Measurements from ENCODE around the gene PTMA. TPM values are rescaled to one million over a fixed set of nuclear protein-coding genes. Genes with fewer than 3 reads are reported as not detected.
A peak's percentile ranks its signal among the peaks of the same experiment; 100 is the strongest.

The PTMA gene
- total RNA-seq, 2 donors from 2014 or later: 532 to 757 TPM

GRCh38 chr2:231671270-231672050, 36.9 kb upstream of the PTMA start:
- 71 to 75% methylated on average over 4 to 17 of the region's 17 CpGs for WGBS, 2 donors
- Histone ChIP-seq H3K36me3 (replicated peaks in 1 of 2; ENCODE audit: insufficient read depth in 1 of 2, low read depth in 2 of 2) (no peaks in the 10 kb centered on the region), H3K4me3 (no peak overlapping the region), H3K27ac (peak overlapping the region in 1 of 4 donors; percentile 25), H3K4me1 (peaks cover 19% of the 10 kb centered on the region), H3K27me3 (no peaks in the 10 kb centered on the region), H3K9me3 (no peaks in the 10 kb centered on the region)
- ATAC-seq: no peak
- no peak for TF ChIP-seq POLR2A (IDR thresholded peaks at IDR 0.05)
- peak in 2 of 7 experiments; percentile 1 to 2 for TF ChIP-seq CTCF (IDR thresholded peaks at IDR 0.05)
- intact Hi-C loops (cut with DNase I): loop anchor here (10.0 kb wide), 1 partner anchor 57 kb away; no protein-coding TSS in a partner anchor
- no peak for DNase-seq

GRCh38 chr2:231672617-231673347, 35.5 kb upstream of the PTMA start:
- H3K4me1 ChIP-seq: peaks cover 11% of the 10 kb centered on the region
- intact Hi-C loops (cut with DNase I): loop anchor here (10.0 kb wide), 1 partner anchor 58 kb away; no protein-coding TSS in a partner anchor
- no peaks in the 10 kb centered on the region for H3K27me3 ChIP-seq
- TF ChIP-seq CTCF (IDR thresholded peaks at IDR 0.05) (no peak), POLR2A (IDR thresholded peaks at IDR 0.05) (no peak)
- H3K9me3 ChIP-seq: no peaks in the 10 kb centered on the region
- ATAC-seq (no peak), DNase-seq (no peak)
- no peak overlapping the region for H3K4me3 ChIP-seq
- peak overlapping the region in 2 of 4 donors; percentile 42 to 43 for H3K27ac ChIP-seq
- no peaks in the 10 kb centered on the region for H3K36me3 ChIP-seq (replicated peaks in 1 of 2; ENCODE audit: insufficient read depth in 1 of 2, low read depth in 2 of 2)
- 65 to 80% methylated on average over 7 to 19 of the region's 20 CpGs for WGBS, 2 donors

GRCh38 chr2:231673348-231673770, 35.0 kb upstream of the PTMA start:
- ATAC-seq (no peak), DNase-seq (peak in 1 of 4 donors; percentile 12)
- H3K27me3 ChIP-seq: no peaks in the 10 kb centered on the region
- WGBS, 2 donors: 71 to 84% methylated on average over 6 of the region's 6 CpGs
- peak overlapping the region in 2 of 4 donors; percentile 42 to 43 for H3K27ac ChIP-seq
- intact Hi-C loops (cut with DNase I): loop anchor here (10.0 kb wide), 1 partner anchor 59 kb away; no protein-coding TSS in a partner anchor
- peaks cover 11% of the 10 kb centered on the region for H3K4me1 ChIP-seq
- H3K9me3 ChIP-seq: no peaks in the 10 kb centered on the region
- H3K4me3 ChIP-seq: no peak overlapping the region
- no peak for TF ChIP-seq CTCF (IDR thresholded peaks at IDR 0.05)
- TF ChIP-seq POLR2A (IDR thresholded peaks at IDR 0.05): no peak
- H3K36me3 ChIP-seq (replicated peaks in 1 of 2; ENCODE audit: insufficient read depth in 1 of 2, low read depth in 2 of 2): no peaks in the 10 kb centered on the region

GRCh38 chr2:231674587-231675338, 33.6 kb upstream of the PTMA start:
- ATAC-seq (peak; percentile 69), DNase-seq (peak; percentile 61 to 74 (median 71))
- Histone ChIP-seq H3K9me3 (no peaks in the 10 kb centered on the region), H3K4me1 (peaks cover 11% of the 10 kb centered on the region), H3K36me3 (replicated peaks in 1 of 2; ENCODE audit: insufficient read depth in 1 of 2, low read depth in 2 of 2) (no peaks in the 10 kb centered on the region), H3K4me3 (no peak overlapping the region), H3K27ac (peak overlapping the region in 2 of 4 donors; percentile 16 to 58), H3K27me3 (no peaks in the 10 kb centered on the region)
- intact Hi-C loops (cut with DNase I): loop anchor here (5.0 to 10.0 kb wide), 2 partner anchors 38 to 60 kb away; no protein-coding TSS in a partner anchor
- TF ChIP-seq POLR2A (IDR thresholded peaks at IDR 0.05) (no peak), CTCF (IDR thresholded peaks at IDR 0.05) (peak; percentile 73 to 90 (median 77))
- WGBS, 2 donors: 16 to 26% methylated on average over 15 to 19 of the region's 20 CpGs

Data from body of pancreas (tissue), 4 donors.